HK-2 (cell line): ENCODE data around the gene TOP2A.
"Not testable (repeated sequence)": the region's sequence is repeated elsewhere in the genome, so short reads cannot be mapped to it uniquely, and the experiment has no call there.

Experiments
- DNase-seq: peaks from one replicate; pipeline ENCODE4 v3.0.0-alpha.2; 2018; ENCODE audit not compliant: unreplicated experiment

TOP2A gene

GRCh38 chr17:40378966-40379365 lies 38.7 kb downstream of the TOP2A start:
- no peak for DNase-seq

GRCh38 chr17:40377832-40378231 lies 39.9 kb downstream of the TOP2A start:
- DNase-seq = no peak

- DNase-seq = not testable (repeated sequence)
These were observed 41.2 kb downstream of the TOP2A start for GRCh38 chr17:40376541-40376940.

GRCh38 chr17:40375786-40376185 lies 41.9 kb downstream of the TOP2A start:
- DNase-seq = not testable (repeated sequence)

- DNase-seq = no peak
These were observed 42.7 kb downstream of the TOP2A start for GRCh38 chr17:40374821-40375498.

GRCh38 chr17:40373999-40374398 lies 43.7 kb downstream of the TOP2A start:
- no peak for DNase-seq

GRCh38 chr17:40373324-40373723 lies 44.4 kb downstream of the TOP2A start:
- DNase-seq = no peak

- not testable (repeated sequence) for DNase-seq
These were observed 45.1 kb downstream of the TOP2A start for GRCh38 chr17:40372644-40373043.

GRCh38 chr17:40372031-40372430 lies 45.7 kb downstream of the TOP2A start:
- no peak for DNase-seq

GRCh38 chr17:40371261-40371929 lies 46.3 kb downstream of the TOP2A start:
- DNase-seq = no peak

- no peak for DNase-seq
These were observed 47.8 kb downstream of the TOP2A start for GRCh38 chr17:40369923-40370322.

- not testable (repeated sequence) for DNase-seq
These were observed 50.0 kb downstream of the TOP2A start for GRCh38 chr17:40367728-40368127.

- DNase-seq = no peak
These were observed 50.7 kb downstream of the TOP2A start for GRCh38 chr17:40366861-40367518.

GRCh38 chr17:40366076-40366860 lies 51.4 kb downstream of the TOP2A start:
- DNase-seq = no peak

GRCh38 chr17:40364906-40365305 lies 52.8 kb downstream of the TOP2A start:
- no peak for DNase-seq

- no peak for DNase-seq
These were observed 53.4 kb downstream of the TOP2A start, which contains the start of gene GJD3 for GRCh38 chr17:40364121-40364861. GJD3 (minus strand) TSS chr17:40364737; CDS start chr17:40363815, 922 bp downstream.

- DNase-seq = peak; percentile 45
These were observed 54.4 kb downstream of the TOP2A start for GRCh38 chr17:40363111-40363827.

- peak; percentile 89 for DNase-seq
These were observed 55.0 kb downstream of the TOP2A start for GRCh38 chr17:40362696-40363110.

- DNase-seq = no peak
These were observed 55.6 kb downstream of the TOP2A start for GRCh38 chr17:40361925-40362695.
